ENCODE results near the gene TREM1.

DNA sequence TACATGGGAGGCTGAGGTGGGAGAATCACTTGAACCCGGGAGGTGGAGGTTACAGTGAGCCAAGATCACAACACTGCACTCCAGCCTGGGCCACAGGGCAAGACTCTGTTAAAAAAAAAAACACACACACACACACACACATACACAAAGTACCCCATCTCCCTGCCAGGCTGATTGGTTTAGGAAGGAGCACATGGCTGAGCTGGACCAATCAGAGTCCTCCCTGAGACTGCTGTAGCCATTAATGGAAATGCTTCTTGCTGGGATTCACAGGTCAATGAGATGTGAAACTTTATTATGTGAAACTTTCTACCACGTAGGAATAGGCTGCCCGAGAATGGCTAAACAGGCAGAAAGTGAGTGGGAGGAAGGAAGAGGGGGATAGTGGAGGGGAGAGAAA, 2.9 kb downstream of the TREM1 start:
- no peak for TF ChIP-seq POLR2A (IDR thresholded peaks at IDR 0.05)
- TF ChIP-seq, protein P1, sequence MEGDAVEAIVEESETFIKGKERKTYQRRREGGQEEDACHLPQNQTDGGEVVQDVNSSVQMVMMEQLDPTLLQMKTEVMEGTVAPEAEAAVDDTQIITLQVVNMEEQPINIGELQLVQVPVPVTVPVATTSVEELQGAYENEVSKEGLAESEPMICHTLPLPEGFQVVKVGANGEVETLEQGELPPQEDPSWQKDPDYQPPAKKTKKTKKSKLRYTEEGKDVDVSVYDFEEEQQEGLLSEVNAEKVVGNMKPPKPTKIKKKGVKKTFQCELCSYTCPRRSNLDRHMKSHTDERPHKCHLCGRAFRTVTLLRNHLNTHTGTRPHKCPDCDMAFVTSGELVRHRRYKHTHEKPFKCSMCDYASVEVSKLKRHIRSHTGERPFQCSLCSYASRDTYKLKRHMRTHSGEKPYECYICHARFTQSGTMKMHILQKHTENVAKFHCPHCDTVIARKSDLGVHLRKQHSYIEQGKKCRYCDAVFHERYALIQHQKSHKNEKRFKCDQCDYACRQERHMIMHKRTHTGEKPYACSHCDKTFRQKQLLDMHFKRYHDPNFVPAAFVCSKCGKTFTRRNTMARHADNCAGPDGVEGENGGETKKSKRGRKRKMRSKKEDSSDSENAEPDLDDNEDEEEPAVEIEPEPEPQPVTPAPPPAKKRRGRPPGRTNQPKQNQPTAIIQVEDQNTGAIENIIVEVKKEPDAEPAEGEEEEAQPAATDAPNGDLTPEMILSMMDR (IDR thresholded peaks at IDR 0.05): no peak
